A549 (cell line): ENCODE data around the gene SAMM50. TPM values are rescaled to one million over a fixed set of nuclear protein-coding genes. Genes with fewer than 3 reads are reported as not detected.

Experiments
- ATAC-seq, 2 experiments: fragments of 200-7000 bp in 1 of 2; fragments of >200 bp in 1 of 2; cut with Nextera tagmentation in 1 of 2; cut with Tn5 transposase in 1 of 2; 3 replicates each; pipeline versions ENCODE4 v1.8.0 to v1.9.1; 2018 to 2020; ENCODE audit warnings: mild to moderate bottlenecking in 1 of 2, moderate library complexity in 1 of 2
- CTCF ChIA-PET: fragments of 300-600 bp; sonication (Branson Sonifier 250); formaldehyde crosslinking; extraction: SDS; loops from one replicate; lab custom pipeline; 2021; ENCODE audit warnings: antibody characterized with exemption, inconsistent platforms; lab: Yijun Ruan, JAX
- POLR2A ChIA-PET: fragments of 350-600 bp; formaldehyde crosslinking; extraction: SDS; loops from one replicate; lab custom pipeline; 2021; ENCODE audit warnings: antibody characterized with exemption, inconsistent platforms; lab: Yijun Ruan, JAX
- DNase-seq, 2 experiments: peaks; one replicate each; pipeline versions ENCODE4 v3.0.0 to v3.0.0-alpha.2; 2011 to 2016; ENCODE audit warnings: low read depth in 1 of 2, low spot score in 1 of 2
- FAIRE-seq: peaks from 2 replicates; lab custom pipeline; 2011; peaks lifted over from hg19 to GRCh38; lab: Jason Lieb, UNC
- H3K27ac ChIP-seq, 2 experiments: fragments of >200 bp; sonication (Bioruptor Twin); formaldehyde crosslinking; 3 replicates each; pipeline ENCODE4 v1.5.1; 2016 to 2017
- H3K4me1 ChIP-seq: fragments of >200 bp; sonication (Bioruptor Twin); formaldehyde crosslinking; 3 replicates; pipeline ENCODE4 v1.6.1; 2016
- H3K4me2 ChIP-seq: fragments of >200 bp; sonication (Bioruptor Twin); formaldehyde crosslinking; 3 replicates; pipeline ENCODE4 v1.6.1; 2016
- H3K4me3 ChIP-seq: fragments of >200 bp; sonication (Bioruptor Twin); formaldehyde crosslinking; 3 replicates; pipeline ENCODE4 v1.5.1; 2016
- H3K9me3 ChIP-seq: fragments of >200 bp; sonication (Bioruptor Twin); formaldehyde crosslinking; 3 replicates; pipeline ENCODE4 v1.6.1; 2016
- CBX2 ChIP-seq: fragments of 200-600 bp; sonication (generic); IDR thresholded peaks from 2 replicates; pipeline ENCODE4 v1.6.1; 2016; ENCODE audit warnings: low read depth, mild to moderate bottlenecking, borderline replicate concordance
- CBX8 ChIP-seq: fragments of 200-600 bp; sonication (generic); IDR thresholded peaks from 2 replicates; pipeline ENCODE4 v1.6.1; 2016
- EHF ChIP-seq: fragments of 250-450 bp; sonication (Bioruptor Pico); IDR thresholded peaks from 2 replicates; pipeline ENCODE4 v1.5.0; 2020; ENCODE audit warnings: mild to moderate bottlenecking
- EP300 ChIP-seq, 2 experiments: fragments of >200 bp; sonication (Bioruptor Twin); formaldehyde crosslinking; IDR thresholded peaks; 2 replicates in 1 of 2; 3 replicates in 1 of 2; pipeline ENCODE4 v1.6.1; 2016 to 2017
- ESRRA ChIP-seq: fragments of 150-350 bp; IDR thresholded peaks from 2 replicates; pipeline ENCODE4 v1.6.1; 2014; ENCODE audit warnings: mild to moderate bottlenecking, low read length, borderline replicate concordance
- FOXS1 ChIP-seq: fragments of 250-450 bp; sonication (Bioruptor Pico); IDR thresholded peaks from 2 replicates; pipeline ENCODE4 v1.5.0; 2020; ENCODE audit warnings: mild to moderate bottlenecking, moderate library complexity
- GATA3 ChIP-seq: IDR thresholded peaks from 2 replicates; pipeline ENCODE4 v1.6.1; 2012; ENCODE audit warnings: borderline replicate concordance
- JUN ChIP-seq, 2 experiments: fragments of >200 bp; sonication (Bioruptor Twin); formaldehyde crosslinking; IDR thresholded peaks; 2 replicates in 1 of 2; 3 replicates in 1 of 2; pipeline ENCODE4 v1.6.1; 2016 to 2017
- JUNB ChIP-seq: fragments of >200 bp; sonication (Bioruptor Twin); formaldehyde crosslinking; IDR thresholded peaks from 2 replicates; pipeline ENCODE4 v1.6.1; 2016
- KDM1A ChIP-seq: fragments of 200-600 bp; sonication (generic); IDR thresholded peaks from 2 replicates; pipeline ENCODE4 v1.6.1; 2016; ENCODE audit warnings: low read depth, mild to moderate bottlenecking
- KDM5A ChIP-seq: fragments of 200-600 bp; sonication (generic); IDR thresholded peaks from 2 replicates; pipeline ENCODE4 v1.6.1; 2016; ENCODE audit warnings: antibody characterized with exemption, mild to moderate bottlenecking
- MAFK ChIP-seq: fragments of 450-650 bp; IDR thresholded peaks from 2 replicates; pipeline ENCODE4 v1.6.1; 2014; ENCODE audit not compliant: partially characterized antibody
- NFE2L2 ChIP-seq: fragments of 150-350 bp; conservative IDR thresholded peaks from 2 replicates; pipeline ENCODE4 v1.6.1; 2014; ENCODE audit warnings: low read length
- PHF8 ChIP-seq: fragments of 200-600 bp; sonication (generic); IDR thresholded peaks from 2 replicates; pipeline ENCODE4 v1.6.1; 2016; ENCODE audit warnings: low read depth, mild to moderate bottlenecking, antibody characterized with exemption, moderate library complexity, borderline replicate concordance
- POLR2A ChIP-seq: IDR thresholded peaks from 2 replicates; pipeline ENCODE4 v1.6.1; 2012; ENCODE audit warnings: mild to moderate bottlenecking, low read length
- SMC3 ChIP-seq: fragments of >200 bp; sonication (Bioruptor Twin); formaldehyde crosslinking; IDR thresholded peaks from 3 replicates; pipeline ENCODE4 v1.6.1; 2018; ENCODE audit warnings: inconsistent platforms
- SREBF2 ChIP-seq: fragments of 450-650 bp; IDR thresholded peaks from 2 replicates; pipeline ENCODE4 v1.6.1; 2014; ENCODE audit warnings: mild to moderate bottlenecking, moderate library complexity
- ZC3H11A ChIP-seq: fragments of 450-650 bp; IDR thresholded peaks from 2 replicates; pipeline ENCODE4 v1.6.1; 2014; ENCODE audit warnings: antibody characterized with exemption, mild to moderate bottlenecking
- ZFP36 ChIP-seq: fragments of 450-650 bp; IDR thresholded peaks from 2 replicates; pipeline ENCODE4 v1.6.1; 2014; ENCODE audit warnings: borderline replicate concordance; ENCODE audit not compliant: partially characterized antibody
- ZNF302 ChIP-seq: fragments of 250-450 bp; sonication (Bioruptor Pico); IDR thresholded peaks from 2 replicates; pipeline ENCODE4 v1.9.0; 2021; ENCODE audit warnings: inconsistent platforms, mild to moderate bottlenecking, moderate library complexity
- ZSCAN20 ChIP-seq: fragments of 250-450 bp; sonication (Bioruptor Pico); IDR thresholded peaks from 2 replicates; pipeline ENCODE4 v1.8.0; 2022; ENCODE audit warnings: mild to moderate bottlenecking, moderate library complexity
- WGBS: methylation state at CpG from one replicate; pipeline ENCODE4 v1.1.6; 2017; ENCODE audit errors: missing lambda C conversion rate; 5-methylcytosine and 5-hydroxymethylcytosine counted together
- polyA plus RNA-seq, 4 experiments: library from polyadenylated mRNA; depleted of rRNA in 3 of 4; stranded (reverse); fragments of >200 nt; fragmentation: RNase III in 1 of 4; extraction: RNeasy Plus Mini Kit Qiagen cat#74134 plus additional on column Dnase treatment in 1 of 4; gene quantifications; 2 replicates in 3 of 4; 3 replicates in 1 of 4; pipeline ENCODE4 v1.2.3, GENCODE V29; 2011 to 2017
- TF ChIP-seq, protein P1 (sequence below): fragments of >200 bp; sonication (Bioruptor Twin); formaldehyde crosslinking; IDR thresholded peaks from 3 replicates; pipeline ENCODE4 v1.5.1; 2016
- TF ChIP-seq, protein P2 (sequence below): IDR thresholded peaks from 2 replicates; pipeline ENCODE4 v1.6.1; 2012
- TF ChIP-seq, protein P3 (sequence below): IDR thresholded peaks from 2 replicates; pipeline ENCODE4 v1.6.1; 2012; ENCODE audit warnings: low read depth, borderline replicate concordance
- TF ChIP-seq, protein P4 (sequence below): fragments of 250-450 bp; sonication (Bioruptor Pico); IDR thresholded peaks from 2 replicates; pipeline ENCODE4 v1.5.0; 2020; ENCODE audit warnings: low read depth, mild to moderate bottlenecking, moderate library complexity
- TF ChIP-seq, protein P5 (sequence below): fragments of 250-450 bp; sonication (Bioruptor Pico); IDR thresholded peaks from 2 replicates; pipeline ENCODE4 v1.5.0; 2021; ENCODE audit warnings: mild to moderate bottlenecking, moderate library complexity, borderline replicate concordance
- TF ChIP-seq, protein P6 (sequence below): fragments of 200-600 bp; sonication (generic); IDR thresholded peaks from 2 replicates; pipeline ENCODE4 v1.6.1; 2016; ENCODE audit warnings: antibody characterized with exemption, mild to moderate bottlenecking, moderate library complexity

SAMM50 gene
- polyA plus RNA-seq, 2 of the 4 experiments (the other 2 are of a cell fraction): 49.3 to 51.4 TPM

DNA sequence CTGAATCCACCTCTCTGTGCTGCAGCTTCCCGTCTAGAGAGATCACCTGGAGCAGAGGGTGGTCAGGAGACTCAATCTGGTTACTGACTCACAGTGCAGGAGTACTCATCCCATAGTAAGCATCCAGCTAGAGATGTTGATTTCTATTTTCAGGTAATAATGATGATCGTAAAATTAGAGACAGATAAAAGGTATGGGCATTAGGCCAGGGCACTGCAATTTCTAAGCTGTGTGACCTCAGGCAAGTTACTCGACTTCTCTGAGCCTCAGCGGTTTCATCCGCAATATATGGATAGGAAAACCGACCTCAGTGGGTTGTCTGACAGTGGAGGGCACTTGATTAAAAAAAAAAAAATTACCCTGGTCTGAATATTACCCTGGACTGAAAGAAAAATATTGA is 13.8 kb upstream of the SAMM50 start:
- WGBS: 70% methylated on average over 6 of the region's 6 CpGs
- TF ChIP-seq KDM1A: no peak
- TF ChIP-seq, protein P1, sequence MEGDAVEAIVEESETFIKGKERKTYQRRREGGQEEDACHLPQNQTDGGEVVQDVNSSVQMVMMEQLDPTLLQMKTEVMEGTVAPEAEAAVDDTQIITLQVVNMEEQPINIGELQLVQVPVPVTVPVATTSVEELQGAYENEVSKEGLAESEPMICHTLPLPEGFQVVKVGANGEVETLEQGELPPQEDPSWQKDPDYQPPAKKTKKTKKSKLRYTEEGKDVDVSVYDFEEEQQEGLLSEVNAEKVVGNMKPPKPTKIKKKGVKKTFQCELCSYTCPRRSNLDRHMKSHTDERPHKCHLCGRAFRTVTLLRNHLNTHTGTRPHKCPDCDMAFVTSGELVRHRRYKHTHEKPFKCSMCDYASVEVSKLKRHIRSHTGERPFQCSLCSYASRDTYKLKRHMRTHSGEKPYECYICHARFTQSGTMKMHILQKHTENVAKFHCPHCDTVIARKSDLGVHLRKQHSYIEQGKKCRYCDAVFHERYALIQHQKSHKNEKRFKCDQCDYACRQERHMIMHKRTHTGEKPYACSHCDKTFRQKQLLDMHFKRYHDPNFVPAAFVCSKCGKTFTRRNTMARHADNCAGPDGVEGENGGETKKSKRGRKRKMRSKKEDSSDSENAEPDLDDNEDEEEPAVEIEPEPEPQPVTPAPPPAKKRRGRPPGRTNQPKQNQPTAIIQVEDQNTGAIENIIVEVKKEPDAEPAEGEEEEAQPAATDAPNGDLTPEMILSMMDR: no peak
- TF ChIP-seq, protein P2, sequence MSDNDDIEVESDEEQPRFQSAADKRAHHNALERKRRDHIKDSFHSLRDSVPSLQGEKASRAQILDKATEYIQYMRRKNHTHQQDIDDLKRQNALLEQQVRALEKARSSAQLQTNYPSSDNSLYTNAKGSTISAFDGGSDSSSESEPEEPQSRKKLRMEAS: no peak
- TF ChIP-seq JUN (IDR thresholded peaks at IDR 0.05): no peak
- no peak for TF ChIP-seq KDM5A
- no peak for TF ChIP-seq ZC3H11A
- no peak for TF ChIP-seq ZNF302 (CRISPR knock-in tag)
- no peak for TF ChIP-seq NFE2L2
- no peak for TF ChIP-seq EHF (CRISPR knock-in tag)
- TF ChIP-seq ZFP36: no peak
- TF ChIP-seq SREBF2: no peak
- TF ChIP-seq, protein P3, sequence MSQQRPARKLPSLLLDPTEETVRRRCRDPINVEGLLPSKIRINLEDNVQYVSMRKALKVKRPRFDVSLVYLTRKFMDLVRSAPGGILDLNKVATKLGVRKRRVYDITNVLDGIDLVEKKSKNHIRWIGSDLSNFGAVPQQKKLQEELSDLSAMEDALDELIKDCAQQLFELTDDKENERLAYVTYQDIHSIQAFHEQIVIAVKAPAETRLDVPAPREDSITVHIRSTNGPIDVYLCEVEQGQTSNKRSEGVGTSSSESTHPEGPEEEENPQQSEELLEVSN: no peak
- TF ChIP-seq POLR2A: no peak
- no peak for TF ChIP-seq GATA3
- TF ChIP-seq SMC3: no peak
- TF ChIP-seq MAFK: no peak
- no peak for TF ChIP-seq ESRRA
- ChIA-PET CTCF (interaction anchor here (0.6 to 1.7 kb wide), 8 partner anchors 11 to 710 kb away, joined by 3 read pairs; no protein-coding TSS in a partner anchor), POLR2A (interaction anchor here (0.6 kb wide), 1 partner anchor 265 kb away, joined by 3 read pairs; no protein-coding TSS in a partner anchor)
- no peak for ATAC-seq
- Histone ChIP-seq H3K27ac (no peak overlapping the region), H3K4me2 (no peak overlapping the region), H3K4me1 (no peaks in the 10 kb centered on the region), H3K4me3 (no peak overlapping the region), H3K9me3 (no peaks in the 10 kb centered on the region)
- no peak for FAIRE-seq
- no peak for DNase-seq

DNA sequence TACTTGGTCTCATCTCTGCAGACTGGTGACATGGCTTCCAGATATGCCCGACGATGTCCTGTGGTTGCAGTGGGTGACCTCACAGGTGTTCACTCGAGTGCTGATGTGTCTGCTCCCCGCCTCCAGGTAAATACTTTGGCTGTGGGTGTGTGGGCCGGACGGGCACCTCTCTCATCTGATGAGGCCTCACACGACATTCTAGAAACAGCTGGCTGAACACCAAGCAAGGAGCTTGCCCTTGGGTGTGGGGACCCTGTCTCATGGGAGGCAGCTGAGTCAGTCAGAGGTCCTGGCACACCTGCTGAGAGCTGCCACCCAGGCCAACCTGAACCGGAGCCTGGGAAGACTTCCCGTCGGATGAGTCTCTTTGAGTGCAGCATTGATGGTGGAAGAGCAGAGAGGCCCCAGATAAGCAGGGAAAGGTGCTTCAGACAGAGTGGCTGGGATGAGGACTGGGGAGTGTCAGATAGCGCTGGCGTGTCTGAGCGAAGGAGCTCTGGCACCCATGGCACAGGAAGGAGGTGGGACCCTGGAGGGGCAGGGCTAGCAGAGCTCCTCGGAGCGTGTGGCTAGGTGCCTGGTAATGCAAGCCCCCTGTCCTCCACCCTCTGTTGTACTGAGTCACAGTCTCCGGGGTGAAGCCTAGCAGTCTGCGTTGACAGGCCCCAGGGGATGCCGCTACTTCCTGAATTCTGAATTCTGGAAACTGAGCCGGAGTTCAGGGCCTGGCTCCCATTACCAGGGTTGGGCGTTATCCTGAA is 10.4 kb upstream of the SAMM50 start:
- Histone ChIP-seq H3K27ac (no peak overlapping the region), H3K4me3 (no peak overlapping the region), H3K4me1 (no peaks in the 10 kb centered on the region), H3K4me2 (no peak overlapping the region), H3K9me3 (no peaks in the 10 kb centered on the region)
- 75% methylated on average over 13 of the region's 20 CpGs for WGBS
- POLR2A ChIA-PET: interaction anchor here (1.9 kb wide), 1 partner anchor 10 kb away, joined by 12 read pairs; the partner anchor contains the start of gene SAMM50
- no peak for FAIRE-seq
- no peak for DNase-seq
- ATAC-seq: no peak
- CTCF ChIA-PET: interaction anchor here (0.8 to 3.6 kb wide), 17 partner anchors 8 to 713 kb away, joined by 3 to 20 read pairs (median 8); partner anchors contain the start of gene SAMM50
- no peak for TF ChIP-seq JUN (IDR thresholded peaks at IDR 0.05)
- TF ChIP-seq SREBF2: no peak
- no peak for TF ChIP-seq CBX8
- no peak for TF ChIP-seq ZSCAN20 (CRISPR knock-in tag)
- TF ChIP-seq EP300 (IDR thresholded peaks at IDR 0.05): no peak
- TF ChIP-seq, protein P4, sequence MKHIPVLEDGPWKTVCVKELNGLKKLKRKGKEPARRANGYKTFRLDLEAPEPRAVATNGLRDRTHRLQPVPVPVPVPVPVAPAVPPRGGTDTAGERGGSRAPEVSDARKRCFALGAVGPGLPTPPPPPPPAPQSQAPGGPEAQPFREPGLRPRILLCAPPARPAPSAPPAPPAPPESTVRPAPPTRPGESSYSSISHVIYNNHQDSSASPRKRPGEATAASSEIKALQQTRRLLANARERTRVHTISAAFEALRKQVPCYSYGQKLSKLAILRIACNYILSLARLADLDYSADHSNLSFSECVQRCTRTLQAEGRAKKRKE (CRISPR knock-in tag): no peak
- TF ChIP-seq CBX2: no peak
- no peak for TF ChIP-seq JUNB
- TF ChIP-seq FOXS1 (CRISPR knock-in tag): no peak
- TF ChIP-seq, protein P5, sequence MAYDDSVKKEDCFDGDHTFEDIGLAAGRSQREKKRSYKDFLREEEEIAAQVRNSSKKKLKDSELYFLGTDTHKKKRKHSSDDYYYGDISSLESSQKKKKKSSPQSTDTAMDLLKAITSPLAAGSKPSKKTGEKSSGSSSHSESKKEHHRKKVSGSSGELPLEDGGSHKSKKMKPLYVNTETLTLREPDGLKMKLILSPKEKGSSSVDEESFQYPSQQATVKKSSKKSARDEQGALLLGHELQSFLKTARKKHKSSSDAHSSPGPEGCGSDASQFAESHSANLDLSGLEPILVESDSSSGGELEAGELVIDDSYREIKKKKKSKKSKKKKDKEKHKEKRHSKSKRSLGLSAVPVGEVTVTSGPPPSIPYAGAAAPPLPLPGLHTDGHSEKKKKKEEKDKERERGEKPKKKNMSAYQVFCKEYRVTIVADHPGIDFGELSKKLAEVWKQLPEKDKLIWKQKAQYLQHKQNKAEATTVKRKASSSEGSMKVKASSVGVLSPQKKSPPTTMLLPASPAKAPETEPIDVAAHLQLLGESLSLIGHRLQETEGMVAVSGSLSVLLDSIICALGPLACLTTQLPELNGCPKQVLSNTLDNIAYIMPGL (CRISPR knock-in tag): no peak
- TF ChIP-seq PHF8: no peak
- TF ChIP-seq, protein P6, sequence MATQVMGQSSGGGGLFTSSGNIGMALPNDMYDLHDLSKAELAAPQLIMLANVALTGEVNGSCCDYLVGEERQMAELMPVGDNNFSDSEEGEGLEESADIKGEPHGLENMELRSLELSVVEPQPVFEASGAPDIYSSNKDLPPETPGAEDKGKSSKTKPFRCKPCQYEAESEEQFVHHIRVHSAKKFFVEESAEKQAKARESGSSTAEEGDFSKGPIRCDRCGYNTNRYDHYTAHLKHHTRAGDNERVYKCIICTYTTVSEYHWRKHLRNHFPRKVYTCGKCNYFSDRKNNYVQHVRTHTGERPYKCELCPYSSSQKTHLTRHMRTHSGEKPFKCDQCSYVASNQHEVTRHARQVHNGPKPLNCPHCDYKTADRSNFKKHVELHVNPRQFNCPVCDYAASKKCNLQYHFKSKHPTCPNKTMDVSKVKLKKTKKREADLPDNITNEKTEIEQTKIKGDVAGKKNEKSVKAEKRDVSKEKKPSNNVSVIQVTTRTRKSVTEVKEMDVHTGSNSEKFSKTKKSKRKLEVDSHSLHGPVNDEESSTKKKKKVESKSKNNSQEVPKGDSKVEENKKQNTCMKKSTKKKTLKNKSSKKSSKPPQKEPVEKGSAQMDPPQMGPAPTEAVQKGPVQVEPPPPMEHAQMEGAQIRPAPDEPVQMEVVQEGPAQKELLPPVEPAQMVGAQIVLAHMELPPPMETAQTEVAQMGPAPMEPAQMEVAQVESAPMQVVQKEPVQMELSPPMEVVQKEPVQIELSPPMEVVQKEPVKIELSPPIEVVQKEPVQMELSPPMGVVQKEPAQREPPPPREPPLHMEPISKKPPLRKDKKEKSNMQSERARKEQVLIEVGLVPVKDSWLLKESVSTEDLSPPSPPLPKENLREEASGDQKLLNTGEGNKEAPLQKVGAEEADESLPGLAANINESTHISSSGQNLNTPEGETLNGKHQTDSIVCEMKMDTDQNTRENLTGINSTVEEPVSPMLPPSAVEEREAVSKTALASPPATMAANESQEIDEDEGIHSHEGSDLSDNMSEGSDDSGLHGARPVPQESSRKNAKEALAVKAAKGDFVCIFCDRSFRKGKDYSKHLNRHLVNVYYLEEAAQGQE: no peak
